GM19463 (cell line): ENCODE results near the gene COL1A1.

Experiments used
- ATAC-seq: cut with Tn5 transposase; IDR thresholded peaks from one replicate; pipeline ENCODE4 v1.9.1; 2021; ENCODE audit warnings: mild to moderate bottlenecking, moderate library complexity; ENCODE audit not compliant: unreplicated experiment

Gene COL1A1

DNA sequence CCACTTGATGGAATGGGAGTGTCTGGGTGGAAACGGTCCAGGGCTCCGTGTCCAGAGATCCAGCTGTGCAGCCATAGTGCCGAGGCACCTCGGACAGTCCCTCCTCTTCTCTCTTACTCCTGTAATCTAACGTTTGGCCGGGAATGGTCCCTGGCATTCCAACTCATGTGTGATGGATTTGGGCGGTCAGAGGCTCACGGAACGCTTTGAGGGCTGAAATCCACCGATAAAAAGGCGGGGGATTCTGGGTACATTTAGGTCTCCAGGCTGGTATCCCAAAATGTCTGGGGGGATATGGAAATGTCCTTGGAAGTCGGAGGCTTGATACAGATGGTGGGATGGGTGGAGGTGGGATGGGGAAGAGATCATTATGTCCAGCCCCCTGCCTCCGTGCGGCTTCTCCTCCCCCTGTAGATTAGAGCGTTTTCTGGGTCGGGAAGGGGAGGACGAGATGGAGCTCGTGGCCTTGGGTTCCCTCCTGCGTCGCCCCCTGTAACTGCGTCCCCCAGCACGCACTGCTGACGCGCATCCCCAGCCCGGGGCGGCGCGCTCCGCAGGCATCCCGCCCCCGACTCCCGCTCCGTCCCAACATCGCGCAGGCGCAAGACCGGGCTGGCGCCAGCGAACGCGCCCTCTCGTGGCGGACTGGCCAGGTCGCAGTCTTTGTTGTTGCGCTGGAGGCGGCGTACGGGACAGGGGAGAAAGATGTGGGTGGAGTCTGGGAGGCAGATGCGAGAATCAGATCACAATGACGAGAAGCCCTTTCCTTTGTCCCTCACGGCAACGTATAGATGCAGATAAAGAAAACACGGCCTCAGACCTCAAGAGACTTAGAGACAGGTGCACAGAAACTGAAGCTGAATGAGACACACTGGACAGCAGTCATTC, 40.2 kb downstream of the COL1A1 start:
- peak; percentile 83 for ATAC-seq

DNA sequence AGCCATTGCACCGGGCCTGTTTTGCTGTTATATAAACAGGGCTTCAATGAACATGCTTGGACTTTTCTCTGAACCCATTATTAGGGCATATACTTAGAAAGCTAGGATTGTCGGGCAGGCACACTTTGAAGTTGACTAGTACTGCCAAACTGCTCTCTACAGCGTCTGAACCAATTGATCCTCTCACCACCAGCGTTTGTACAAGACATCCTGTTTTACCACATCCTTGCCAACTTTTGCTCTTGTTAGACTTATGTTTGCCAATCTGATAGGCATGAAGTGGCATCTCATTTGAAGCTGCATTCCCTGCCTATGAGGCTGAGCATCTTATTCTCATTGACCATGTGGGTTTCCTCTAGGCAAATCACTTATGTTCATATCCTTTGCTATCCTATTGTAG, 43.5 kb downstream of the COL1A1 start:
- no peak for ATAC-seq

GRCh38 chr17:50155115-50155819, 46.2 kb downstream of the COL1A1 start:
- no peak for ATAC-seq

- ATAC-seq, result peak; percentile 31
Observed at GRCh38 chr17:50154604-50155003, 46.8 kb downstream of the COL1A1 start.

- no peak for ATAC-seq
Observed at GRCh38 chr17:50153650-50154575, 47.5 kb downstream of the COL1A1 start.

DNA sequence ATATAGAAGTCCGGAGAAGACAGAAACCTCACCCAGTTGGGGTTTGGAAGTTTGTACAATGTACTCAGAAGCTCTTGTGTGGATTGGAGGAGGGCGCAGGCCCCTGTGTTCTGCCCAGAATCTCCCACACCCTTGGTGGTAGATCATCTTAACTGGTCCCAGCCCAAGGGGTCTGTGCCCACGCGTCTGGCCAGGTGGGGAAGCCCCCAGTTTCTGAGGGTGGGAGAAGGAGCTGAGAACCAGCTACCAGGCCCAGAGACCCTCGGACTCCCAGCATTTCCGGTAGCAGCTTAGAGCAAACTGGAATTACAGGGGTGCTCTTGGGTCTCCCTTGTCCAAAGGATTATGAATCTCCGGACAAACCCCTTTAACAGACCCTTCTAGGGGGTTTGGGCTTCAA, 48.7 kb downstream of the COL1A1 start:
- ATAC-seq, result no peak

- no peak for ATAC-seq
Observed at GRCh38 chr17:50151937-50152547, 49.4 kb downstream of the COL1A1 start.

- ATAC-seq, result peak; percentile 32
Observed at GRCh38 chr17:50151041-50151936, 50.1 kb downstream of the COL1A1 start.

GRCh38 chr17:50150354-50151040, 50.9 kb downstream of the COL1A1 start, which contains the start of gene PPP1R9B:
Gene PPP1R9B, minus strand, starts transcription at chr17:50150677. Its CDS starts 164 bp downstream, at chr17:50150513.
- no peak for ATAC-seq

GRCh38 chr17:50149417-50150353, 51.7 kb downstream of the COL1A1 start:
- ATAC-seq, result no peak

DNA sequence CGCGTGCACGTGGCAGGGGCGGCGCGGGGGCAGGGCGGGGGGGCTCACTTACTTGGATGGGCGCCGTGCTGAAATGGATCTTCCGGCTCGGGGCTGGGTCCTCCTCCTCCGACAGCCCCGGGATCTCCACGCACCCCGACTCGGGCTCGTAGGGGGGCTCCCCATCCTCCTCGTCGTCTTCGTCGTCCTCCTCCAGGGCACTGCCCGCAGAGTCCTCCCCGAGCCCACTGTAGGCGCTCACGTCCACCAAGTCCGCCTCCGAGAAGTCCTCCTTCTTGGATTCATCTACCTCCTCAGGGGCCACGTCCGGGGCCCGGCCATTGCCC, 52.4 kb downstream of the COL1A1 start:
- no peak for ATAC-seq

DNA sequence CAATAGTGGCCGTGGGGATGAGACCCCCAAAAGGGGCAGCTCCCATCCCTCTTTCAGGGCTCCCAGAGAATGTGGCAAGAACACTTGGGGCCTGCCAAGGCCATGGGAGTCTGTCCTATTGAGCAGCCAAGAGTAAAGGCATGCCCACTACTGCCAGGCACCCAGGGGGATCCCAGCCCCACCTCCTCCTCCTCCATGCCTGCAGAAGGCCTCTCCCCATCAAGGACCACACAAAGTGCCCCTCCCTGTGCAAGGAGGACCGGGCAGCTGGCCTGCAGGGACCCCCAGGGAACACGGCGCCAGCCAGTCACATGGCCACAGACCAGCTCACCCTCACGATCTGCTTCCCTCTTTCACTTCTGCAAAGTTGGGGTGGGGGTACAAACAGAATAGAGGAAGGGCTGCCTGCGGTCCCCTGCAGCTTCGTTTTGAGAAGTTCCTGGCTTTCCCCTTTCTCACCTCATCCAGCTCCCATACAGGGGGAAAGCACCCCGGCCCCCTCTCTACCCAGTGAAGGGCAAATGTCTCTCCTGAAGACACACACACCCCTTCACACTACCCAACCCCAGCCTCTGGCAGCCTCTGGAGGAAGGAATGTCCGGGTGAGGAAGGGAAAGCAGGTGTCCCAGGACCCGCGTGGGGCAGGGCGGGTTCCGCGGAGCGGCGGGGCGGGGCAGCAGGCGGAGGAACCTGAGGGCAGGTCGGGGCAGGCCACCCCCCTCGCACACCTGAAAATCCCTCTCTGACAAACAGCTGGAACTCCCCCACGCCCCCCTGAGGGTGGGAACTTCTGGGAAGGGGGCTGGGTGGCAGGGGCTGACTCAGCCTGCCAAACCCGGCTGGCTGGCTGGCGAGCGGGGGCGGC, 53.0 kb downstream of the COL1A1 start:
- ATAC-seq, result peak; percentile 43

- no peak for ATAC-seq
Observed at GRCh38 chr17:50147841-50148225, 53.6 kb downstream of the COL1A1 start.

DNA sequence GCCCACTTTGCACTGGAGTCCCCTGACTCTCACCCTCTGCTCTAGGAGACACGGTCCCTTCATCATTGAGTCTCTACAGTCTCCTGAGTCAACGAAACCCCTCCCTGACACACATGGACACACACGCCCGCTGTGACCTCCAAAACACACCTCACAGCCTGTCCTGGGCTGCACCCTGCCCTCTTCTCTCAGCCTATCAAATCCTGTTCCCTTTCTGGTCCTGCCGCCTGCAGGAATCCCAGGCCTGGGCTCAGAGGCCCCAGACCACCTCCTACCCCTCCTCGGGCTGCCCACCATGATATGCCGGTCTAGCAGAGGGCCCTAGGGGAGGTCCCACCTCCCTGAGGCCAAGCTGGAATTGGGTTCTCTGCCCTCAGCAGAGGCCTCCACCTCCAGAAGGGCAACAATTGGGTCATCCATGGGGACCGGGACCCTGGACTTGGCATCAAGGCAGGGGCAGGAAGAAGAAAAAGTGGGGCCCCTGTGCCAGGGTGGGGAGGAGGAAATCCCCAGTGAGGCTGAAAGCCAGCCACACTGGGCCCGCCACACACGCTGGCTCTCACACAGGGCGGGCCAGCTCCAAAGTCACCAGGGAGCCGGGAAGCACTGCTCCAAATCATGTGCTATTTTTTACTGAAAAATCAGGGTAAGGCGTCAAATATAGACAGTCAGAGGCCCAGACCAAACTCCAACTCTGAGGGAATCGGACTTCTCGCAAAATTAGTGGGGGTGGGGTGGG, 54.3 kb downstream of the COL1A1 start:
- no peak for ATAC-seq

- no peak for ATAC-seq
Observed at GRCh38 chr17:50146230-50146926, 55.1 kb downstream of the COL1A1 start.
